SIG-M5 treated with dmso at 0.1 percent for 504 hours (cell line): Measurements from ENCODE around the gene RAB3B.
"Not testable (repeated sequence)": the region's sequence is repeated elsewhere in the genome, so short reads cannot be mapped to it uniquely, and the experiment has no call there.

ENCODE experiments used
- DNase-seq: peaks from one replicate; lab custom pipeline; 2025; ENCODE audit not compliant: unreplicated experiment; lab: John Stamatoyannopoulos, UW

RAB3B gene

GRCh38 chr1:51922040-51922439, 68.5 kb downstream of the RAB3B start:
- DNase-seq, result no peak

GRCh38 chr1:51920130-51920529, 70.4 kb downstream of the RAB3B start:
- DNase-seq, result no peak

- DNase-seq, result no peak
Measured at GRCh38 chr1:51919684-51920083, 70.8 kb downstream of the RAB3B start.

GRCh38 chr1:51916587-51917405, 73.7 kb downstream of the RAB3B start:
- DNase-seq, result no peak

GRCh38 chr1:51915951-51916350, 74.5 kb downstream of the RAB3B start:
- DNase-seq, result no peak

GRCh38 chr1:51912881-51913280, 77.6 kb downstream of the RAB3B start:
- DNase-seq, result no peak

- no peak for DNase-seq
Measured at GRCh38 chr1:51910221-51911000, 80.1 kb downstream of the RAB3B start.

- DNase-seq, result no peak
Measured at GRCh38 chr1:51908499-51908898, 82.0 kb downstream of the RAB3B start.

- DNase-seq, result no peak
Measured at GRCh38 chr1:51907079-51907702, 83.3 kb downstream of the RAB3B start.

- DNase-seq, result no peak
Measured at GRCh38 chr1:51906306-51907078, 84.0 kb downstream of the RAB3B start.

- DNase-seq, result no peak
Measured at GRCh38 chr1:51902456-51902855, 88.0 kb downstream of the RAB3B start.

GRCh38 chr1:51901151-51901550, 89.3 kb downstream of the RAB3B start:
- DNase-seq, result no peak

GRCh38 chr1:51899022-51899421, 91.5 kb downstream of the RAB3B start:
- DNase-seq, result no peak

GRCh38 chr1:51898090-51898734, 92.3 kb downstream of the RAB3B start:
- DNase-seq, result no peak

GRCh38 chr1:51897699-51898031, 92.8 kb downstream of the RAB3B start:
- no peak for DNase-seq

GRCh38 chr1:51894748-51895147, 95.8 kb downstream of the RAB3B start:
- not testable (repeated sequence) for DNase-seq

GRCh38 chr1:51878616-51879336, 111.7 kb downstream of the RAB3B start, which contains the start of gene NRDC:
Gene NRDC (minus strand): TSS chr1:51878727. CDS start chr1:51878615, 112 bp downstream.
- DNase-seq, result peak; percentile 99

GRCh38 chr1:51878308-51878615, 112.2 kb downstream of the RAB3B start:
- no peak for DNase-seq

- peak; percentile 21 for DNase-seq
Measured at GRCh38 chr1:51877434-51878307, 112.8 kb downstream of the RAB3B start.
